SU-DHL-6 (cell line): ENCODE data around the gene HOXA3.

ENCODE experiments used
- EZH2phosphoT487 ChIP-seq: fragments of 200-600 bp; sonication (generic), shearing (Covaris generic); conservative IDR thresholded peaks from 2 replicates; pipeline ENCODE4 v1.6.1; 2018; ENCODE audit warnings: mild to moderate bottlenecking, antibody characterized with exemption, low read length, moderate library complexity, mixed read lengths
- TF ChIP-seq, protein P1 (sequence below): fragments of 200-600 bp; sonication (generic); IDR thresholded peaks from one replicate; pipeline ENCODE4 v1.5.1; 2017; ENCODE audit warnings: antibody characterized with exemption, mild to moderate bottlenecking, low read length, moderate library complexity; ENCODE audit not compliant: insufficient read depth, poor library complexity, severe bottlenecking

DNA sequence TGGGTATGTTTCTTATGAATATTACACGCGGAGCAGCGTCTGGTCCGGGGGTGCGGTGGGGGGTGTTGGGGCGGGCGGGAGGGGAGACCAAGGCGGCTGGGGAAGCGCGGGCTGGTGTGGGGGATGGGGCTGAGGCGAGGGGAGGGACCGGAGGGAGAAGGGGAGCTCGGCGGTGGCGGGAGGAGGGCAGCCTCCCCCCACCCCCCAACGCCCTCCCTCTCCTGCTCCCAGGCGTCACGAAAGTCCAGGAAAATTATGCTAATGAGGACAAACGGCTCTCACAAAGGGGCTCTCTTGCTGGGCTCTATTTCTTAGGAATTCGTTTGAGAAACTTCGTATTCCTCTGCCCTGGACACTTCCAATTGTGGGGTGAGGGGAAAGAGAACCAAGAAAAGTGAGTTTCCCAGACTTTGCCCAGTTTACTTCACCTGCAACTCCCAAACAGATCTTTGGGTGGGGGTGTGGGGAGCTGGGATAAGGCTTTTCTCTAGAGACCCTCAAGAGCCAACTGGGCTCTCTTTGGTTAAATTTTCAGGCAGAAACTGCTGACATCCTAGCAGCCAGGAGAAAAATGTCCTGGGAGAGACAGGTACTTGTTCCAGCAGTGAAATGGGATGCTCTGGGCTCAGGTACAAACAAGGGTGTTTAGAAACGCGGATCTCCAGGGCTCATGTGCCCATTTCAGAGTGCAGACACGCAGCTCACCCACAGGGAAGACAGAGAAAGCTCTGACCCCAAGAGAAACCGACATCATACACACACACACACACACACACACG lies 38.2 kb downstream of the HOXA3 start:
- TF ChIP-seq, protein P1, sequence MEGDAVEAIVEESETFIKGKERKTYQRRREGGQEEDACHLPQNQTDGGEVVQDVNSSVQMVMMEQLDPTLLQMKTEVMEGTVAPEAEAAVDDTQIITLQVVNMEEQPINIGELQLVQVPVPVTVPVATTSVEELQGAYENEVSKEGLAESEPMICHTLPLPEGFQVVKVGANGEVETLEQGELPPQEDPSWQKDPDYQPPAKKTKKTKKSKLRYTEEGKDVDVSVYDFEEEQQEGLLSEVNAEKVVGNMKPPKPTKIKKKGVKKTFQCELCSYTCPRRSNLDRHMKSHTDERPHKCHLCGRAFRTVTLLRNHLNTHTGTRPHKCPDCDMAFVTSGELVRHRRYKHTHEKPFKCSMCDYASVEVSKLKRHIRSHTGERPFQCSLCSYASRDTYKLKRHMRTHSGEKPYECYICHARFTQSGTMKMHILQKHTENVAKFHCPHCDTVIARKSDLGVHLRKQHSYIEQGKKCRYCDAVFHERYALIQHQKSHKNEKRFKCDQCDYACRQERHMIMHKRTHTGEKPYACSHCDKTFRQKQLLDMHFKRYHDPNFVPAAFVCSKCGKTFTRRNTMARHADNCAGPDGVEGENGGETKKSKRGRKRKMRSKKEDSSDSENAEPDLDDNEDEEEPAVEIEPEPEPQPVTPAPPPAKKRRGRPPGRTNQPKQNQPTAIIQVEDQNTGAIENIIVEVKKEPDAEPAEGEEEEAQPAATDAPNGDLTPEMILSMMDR = no peak
- no peak for TF ChIP-seq EZH2phosphoT487
